EH (cell line): Measurements from ENCODE around the gene OPRL1.

ENCODE experiments used
- DNase-seq: peaks from one replicate; pipeline ENCODE4 v3.0.0-alpha.2; 2015; ENCODE audit warnings: low read depth

The OPRL1 gene

GRCh38 chr20:64144144-64144912 lies 64.4 kb downstream of the OPRL1 start:
- DNase-seq: no peak

- DNase-seq: no peak
Observed at GRCh38 chr20:64145458-64146300, 65.8 kb downstream of the OPRL1 start.

- no peak for DNase-seq
Observed at GRCh38 chr20:64146301-64146935, 66.5 kb downstream of the OPRL1 start.

GRCh38 chr20:64146936-64147477 lies 67.1 kb downstream of the OPRL1 start:
- DNase-seq: no peak

GRCh38 chr20:64148581-64148980 lies 68.7 kb downstream of the OPRL1 start:
- no peak for DNase-seq

- no peak for DNase-seq
Observed at GRCh38 chr20:64149141-64149540, 69.3 kb downstream of the OPRL1 start.

- DNase-seq: no peak
Observed at GRCh38 chr20:64149809-64150560, 70.1 kb downstream of the OPRL1 start.
